HCT116 (cell line): ENCODE results near the gene IP6K3. TPM values are rescaled to one million over a fixed set of nuclear protein-coding genes. Genes with fewer than 3 reads are reported as not detected.

Source experiments
- ATAC-seq: fragments of 200-7000 bp; cut with Tn5 transposase; 2 replicates; pipeline ENCODE4 v1.9.1; 2020; ENCODE audit warnings: mild to moderate bottlenecking, moderate library complexity
- BruUV-seq: library from RNA; stranded (reverse); fragments of 400-500 nt; replicated peaks from 2 replicates; lab custom pipeline; 2021; lab: Mats Ljungman, UMichigan
- CTCF ChIA-PET: fragments of 300-600 bp; sonication (Branson Sonifier 250); formaldehyde crosslinking; loops from one replicate; lab custom pipeline; 2021; ENCODE audit warnings: antibody characterized with exemption; lab: Charles Lee
- POLR2A ChIA-PET: fragments of 300-600, 350-600 bp; sonication (Branson Sonifier 250); formaldehyde crosslinking; loops from one replicate; lab custom pipeline; 2021; ENCODE audit warnings: antibody characterized with exemption; lab: Charles Lee
- RAD21 ChIA-PET, 2 experiments: fragments of 300-600 bp; sonication (Branson Sonifier 250); formaldehyde crosslinking; loops; one replicate each; lab custom pipeline; 2023; ENCODE audit warnings: low total read pairs in 2 of 2; ENCODE audit not compliant: uncharacterized antibody in 2 of 2, unreplicated experiment in 2 of 2, low non-redundant PET in 1 of 2; lab: Charles Lee
- DNase-seq: peaks from one replicate; pipeline ENCODE4 v3.0.0-alpha.2; 2010; ENCODE audit warnings: low read depth, low spot score
- H2AFZ ChIP-seq: fragments of 200-600 bp; shearing (Covaris generic), sonication (generic); 2 replicates; pipeline ENCODE4 v1.6.1; 2017; ENCODE audit warnings: low read depth, mixed run types, mixed read lengths, antibody characterized with exemption, low read length; ENCODE audit not compliant: poor library complexity, severe bottlenecking
- H3K27ac ChIP-seq: 2 replicates; pipeline ENCODE4 v1.5.1; 2012; ENCODE audit warnings: low read depth, low read length
- H3K27me3 ChIP-seq: fragments of 200-600 bp; sonication (generic); 2 replicates; pipeline ENCODE4 v1.6.1; 2016; ENCODE audit warnings: mixed run types, low read length, mixed read lengths; ENCODE audit not compliant: insufficient read depth
- H3K36me3 ChIP-seq, 2 experiments: fragments of 200-500 bp in 1 of 2; fragments of 200-600 bp in 1 of 2; sonication (Bioruptor generic) in 1 of 2; sonication (generic) in 1 of 2; 2 replicates each; pipeline versions ENCODE4 v1.5.1 to v1.6.1; 2014 to 2016; ENCODE audit warnings: low read length in 2 of 2, inconsistent platforms in 1 of 2, mixed read lengths in 1 of 2, mixed run types in 1 of 2; ENCODE audit not compliant: insufficient read depth in 2 of 2, control insufficient read depth in 1 of 2
- H3K4me1 ChIP-seq, 2 experiments: fragments of 200-600 bp in 1 of 2; sonication (generic) in 1 of 2; 2 replicates each; pipeline versions ENCODE4 v1.5.1 to v1.6.1; 2012 to 2017; ENCODE audit warnings: low read length in 2 of 2, inconsistent platforms in 1 of 2, mild to moderate bottlenecking in 1 of 2, mixed read lengths in 1 of 2, mixed run types in 1 of 2, moderate library complexity in 1 of 2; ENCODE audit not compliant: insufficient read depth in 2 of 2, control insufficient read depth in 1 of 2
- H3K4me2 ChIP-seq: fragments of 200-600 bp; sonication (generic); 2 replicates; pipeline ENCODE4 v1.6.1; 2017; ENCODE audit warnings: mixed run types, low read length, mixed read lengths
- H3K4me3 ChIP-seq, 2 experiments: fragments of 200-600 bp in 1 of 2; sonication (generic) in 1 of 2; replicated peaks in 1 of 2; 2 replicates each; pipeline ENCODE4 v1.5.1; 2011 to 2016; ENCODE audit warnings: low read length in 2 of 2, control low read depth in 1 of 2, low read depth in 1 of 2, mild to moderate bottlenecking in 1 of 2, mixed read lengths in 1 of 2, mixed run types in 1 of 2
- H3K79me2 ChIP-seq: fragments of 200-600 bp; sonication (generic); 2 replicates; pipeline ENCODE4 v1.6.1; 2017; ENCODE audit warnings: mild to moderate bottlenecking, mixed run types, low read length, moderate library complexity, mixed read lengths; ENCODE audit not compliant: insufficient read depth
- H3K9ac ChIP-seq: fragments of 200-600 bp; sonication (generic); 2 replicates; pipeline ENCODE4 v1.6.1; 2016; ENCODE audit warnings: low read length, mixed read lengths
- H3K9me2 ChIP-seq: fragments of 200-600 bp; sonication (generic), shearing (Covaris generic); 2 replicates; pipeline ENCODE4 v1.6.1; 2017; ENCODE audit warnings: mixed run types, mild to moderate bottlenecking, moderate library complexity; ENCODE audit not compliant: insufficient read depth
- H3K9me3 ChIP-seq, 2 experiments: fragments of 200-500 bp in 1 of 2; fragments of 200-600 bp in 1 of 2; sonication (Bioruptor generic) in 1 of 2; sonication (generic) in 1 of 2; 2 replicates each; pipeline ENCODE4 v1.6.1; 2014 to 2017; ENCODE audit warnings: low read length in 2 of 2, mixed read lengths in 2 of 2, inconsistent platforms in 1 of 2, low read depth in 1 of 2, mild to moderate bottlenecking in 1 of 2, mixed run types in 1 of 2, moderate library complexity in 1 of 2; ENCODE audit not compliant: control insufficient read depth in 1 of 2, insufficient read depth in 1 of 2
- H4K20me1 ChIP-seq: fragments of 200-600 bp; sonication (generic), shearing (Covaris generic); 2 replicates; pipeline ENCODE4 v1.6.1; 2017; ENCODE audit warnings: mixed run types, mild to moderate bottlenecking, moderate library complexity; ENCODE audit not compliant: insufficient read depth
- ATF3 ChIP-seq: IDR thresholded peaks from 2 replicates; pipeline ENCODE4 v1.6.1; 2012
- CBX3 ChIP-seq: IDR thresholded peaks from 2 replicates; pipeline ENCODE4 v1.6.1; 2012; ENCODE audit warnings: low read depth
- MAX ChIP-seq: IDR thresholded peaks from 2 replicates; pipeline ENCODE4 v1.6.1; 2012
- SIN3A ChIP-seq: IDR thresholded peaks from 2 replicates; pipeline ENCODE4 v1.6.1; 2012; ENCODE audit warnings: low read depth
- intact Hi-C: fragments of 100-400 bp; cut with micrococcal nuclease; formaldehyde crosslinking; loops from 2 replicates; pipeline ENCODE4 v1.10.0; 2022
- total RNA-seq: library from RNA; stranded (reverse); gene quantifications from one replicate; pipeline ENCODE4 v1.2.1, GENCODE V29; 2021; ENCODE audit not compliant: unreplicated experiment

IP6K3 gene
- total RNA-seq, 1 experiment from 2014 or later, result not detected

GRCh38 chr6:33764036-33764435 is 17.3 kb upstream of the IP6K3 start:
- Histone ChIP-seq H3K36me3 (no peaks in the 10 kb centered on the region), H3K4me1 (peaks cover 6 to 22% of the 10 kb centered on the region in 2 experiments; a peak in 3 of 4 replicates), H3K9me2 (no peaks in the 10 kb centered on the region), H3K79me2 (no peaks in the 10 kb centered on the region), H4K20me1 (no peaks in the 10 kb centered on the region), H3K9me3 (no peaks in the 10 kb centered on the region), H3K27ac (no peak overlapping the region), H3K9ac (no peak overlapping the region), H3K27me3 (no peaks in the 10 kb centered on the region), H2AFZ (no peak overlapping the region), H3K4me3 (no peak overlapping the region), H3K4me2 (no peak overlapping the region)
- intact Hi-C loops, result no loop called here
- BruUV-seq, result no TSS peak
- RAD21 ChIA-PET, result no interaction called here
- POLR2A ChIA-PET, result no interaction called here
- no peak for TF ChIP-seq MAX
- ATAC-seq (no peak), DNase-seq (no peak)
- CTCF ChIA-PET, result no interaction called here

GRCh38 chr6:33763483-33763882 is 16.8 kb upstream of the IP6K3 start:
- TF ChIP-seq SIN3A (no peak), CBX3 (no peak), ATF3 (no peak)
- no peaks in the 10 kb centered on the region for H3K79me2 ChIP-seq
- no peaks in the 10 kb centered on the region for H3K9me3 ChIP-seq
- no peak overlapping the region for H3K4me3 ChIP-seq
- no peaks in the 10 kb centered on the region for H3K36me3 ChIP-seq
- H3K9ac ChIP-seq, result no peak overlapping the region
- ChIA-PET POLR2A (no interaction called here), CTCF (no interaction called here), RAD21 (no interaction called here)
- no peak overlapping the region for H3K4me2 ChIP-seq
- BruUV-seq, result no TSS peak
- no peaks in the 10 kb centered on the region for H4K20me1 ChIP-seq
- H2AFZ ChIP-seq, result no peak overlapping the region
- no peak overlapping the region for H3K27ac ChIP-seq
- no peak for DNase-seq
- H3K27me3 ChIP-seq, result no peaks in the 10 kb centered on the region
- intact Hi-C loops, result loop anchor here (2.0 kb wide), 1 partner anchor 179 kb away; no protein-coding TSS in a partner anchor
- peaks cover 6 to 21% of the 10 kb centered on the region in 2 experiments; a peak in 3 of 4 replicates for H3K4me1 ChIP-seq
- ATAC-seq, result no peak
- H3K9me2 ChIP-seq, result no peaks in the 10 kb centered on the region
